Stimulated activated CD8-positive, alpha-beta memory T cell treated with anti-CD3 and anti-CD28 coated beads, Interleukin-4, amount 100 ng/mL, for 1 hour (primary cell): ENCODE data around the gene EPHB1.

Source experiments
- DNase-seq, 2 donors: peaks; one replicate each; pipeline ENCODE4 v3.0.0-alpha.2; 2020; ENCODE audit warnings: low read depth in 2 of 2, low spot score in 1 of 2

Gene EPHB1

GRCh38 chr3:135078283-135078682 lies 283.2 kb downstream of the EPHB1 start:
- DNase-seq, result no peak

GRCh38 chr3:135079095-135079494 lies 284.0 kb downstream of the EPHB1 start:
- DNase-seq, result no peak

- DNase-seq, result no peak
Measured at GRCh38 chr3:135081451-135081850, 286.4 kb downstream of the EPHB1 start.

- no peak for DNase-seq
Measured at GRCh38 chr3:135081856-135082434, 286.9 kb downstream of the EPHB1 start.

- DNase-seq, result no peak
Measured at GRCh38 chr3:135082706-135083105, 287.6 kb downstream of the EPHB1 start.

- DNase-seq, result no peak
Measured at GRCh38 chr3:135083179-135083578, 288.1 kb downstream of the EPHB1 start.

GRCh38 chr3:135083756-135084155 lies 288.7 kb downstream of the EPHB1 start:
- no peak for DNase-seq

- DNase-seq, result no peak
Measured at GRCh38 chr3:135084405-135084804, 289.3 kb downstream of the EPHB1 start.

- DNase-seq, result no peak
Measured at GRCh38 chr3:135084976-135085375, 289.9 kb downstream of the EPHB1 start.

GRCh38 chr3:135085652-135086436 lies 290.8 kb downstream of the EPHB1 start:
- DNase-seq, result no peak

- DNase-seq, result no peak
Measured at GRCh38 chr3:135087782-135088181, 292.7 kb downstream of the EPHB1 start.

GRCh38 chr3:135089451-135089850 lies 294.4 kb downstream of the EPHB1 start:
- no peak for DNase-seq

- DNase-seq, result no peak
Measured at GRCh38 chr3:135090020-135090717, 295.1 kb downstream of the EPHB1 start.

- DNase-seq, result no peak
Measured at GRCh38 chr3:135091946-135092345, 296.9 kb downstream of the EPHB1 start.

- DNase-seq, result no peak
Measured at GRCh38 chr3:135093121-135093520, 298.1 kb downstream of the EPHB1 start.

- DNase-seq, result no peak
Measured at GRCh38 chr3:135097276-135097946, 302.4 kb downstream of the EPHB1 start.

- DNase-seq, result no peak
Measured at GRCh38 chr3:135099734-135100355, 304.8 kb downstream of the EPHB1 start.

GRCh38 chr3:135100366-135100765 lies 305.3 kb downstream of the EPHB1 start:
- no peak for DNase-seq

GRCh38 chr3:135103917-135104316 lies 308.9 kb downstream of the EPHB1 start:
- DNase-seq, result no peak

GRCh38 chr3:135106445-135106844 lies 311.4 kb downstream of the EPHB1 start:
- no peak for DNase-seq

- DNase-seq, result no peak
Measured at GRCh38 chr3:135107043-135107442, 312.0 kb downstream of the EPHB1 start.
